ENCODE data around the gene MACROH2A2. TPM values are rescaled to one million over a fixed set of nuclear protein-coding genes. Genes with fewer than 3 reads are reported as not detected.

Gene MACROH2A2
- total and polyA plus RNA-seq, 2 experiments from 2014 or later, result 11.6 to 16.2 TPM

DNA sequence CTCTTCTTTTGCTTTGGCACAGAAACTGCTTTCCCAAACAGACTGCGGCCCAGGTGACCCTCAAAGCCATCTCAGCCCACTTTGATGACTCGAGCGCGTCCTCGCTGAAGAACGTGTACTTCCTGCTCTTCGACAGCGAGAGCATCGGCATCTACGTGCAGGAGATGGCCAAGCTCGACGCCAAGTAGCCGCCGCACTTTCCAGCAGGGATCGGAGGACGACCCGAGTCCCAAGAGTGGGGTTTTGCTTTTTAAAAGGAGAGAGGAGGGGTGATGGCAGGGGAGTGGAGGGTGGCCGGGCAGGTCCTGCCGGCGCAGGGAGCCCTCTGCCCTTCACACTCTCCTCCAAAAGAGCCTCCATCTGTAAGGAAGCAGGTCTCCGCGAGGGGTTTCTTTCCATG lies 58.9 kb downstream of the MACROH2A2 start:
- Histone ChIP-seq H3K27me3 (ENCODE audit: insufficient read depth) (no peaks in the 10 kb centered on the region), H4K20me1 (replicated peaks; ENCODE audit: insufficient read depth) (no peaks in the 10 kb centered on the region), H3F3A (replicated peaks; ENCODE audit: low read depth) (no peaks in the 10 kb centered on the region), H2AFZ (no peak overlapping the region), H3K36me3 (ENCODE audit: insufficient read depth) (no peaks in the 10 kb centered on the region), H3K4me1 (ENCODE audit: insufficient read depth) (no peaks in the 10 kb centered on the region), H3K9me2 (ENCODE audit: insufficient read depth) (no peaks in the 10 kb centered on the region), H3K4me3 (no peak overlapping the region), H3K27ac (ENCODE audit: low read depth) (no peak overlapping the region), H3K79me2 (replicated peaks; ENCODE audit: insufficient read depth) (no peaks in the 10 kb centered on the region), H3K4me2 (no peak overlapping the region)
- H3K27me3 Mint-ChIP-seq (ENCODE audit: insufficient read depth, low read depth, poor library complexity), result peaks cover 15% of the 10 kb centered on the region
- no peak overlapping the region for H3K27ac Mint-ChIP-seq
- no peak for ATAC-seq
- peaks cover 18% of the 10 kb centered on the region for H3K36me3 Mint-ChIP-seq (ENCODE audit: low read depth)
- H3K4me1 Mint-ChIP-seq, result peaks cover 5% of the 10 kb centered on the region; the same call in 2 of the 3 replicates
- H3K9me3 Mint-ChIP-seq, result no peaks in the 10 kb centered on the region
- no peak overlapping the region for H3K4me3 Mint-ChIP-seq
- TF ChIP-seq EZH2 (IDR thresholded peaks at IDR 0.05; ENCODE audit: low read depth, unreplicated experiment) (no peak), CREB1 (CRISPR knock-in tag; IDR thresholded peaks at IDR 0.05; ENCODE audit: low read depth) (no peak), NANOG (IDR thresholded peaks at IDR 0.05; ENCODE audit: borderline replicate concordance) (no peak), POLR2AphosphoS5 (IDR thresholded peaks at IDR 0.05; ENCODE audit: low read depth) (no peak), JUNB (IDR thresholded peaks at IDR 0.05; ENCODE audit: unreplicated experiment) (no peak), ZNF331 (CRISPR knock-in tag; IDR thresholded peaks at IDR 0.05; ENCODE audit: low read depth) (no peak), EZH2phosphoT487 (IDR thresholded peaks at IDR 0.05; ENCODE audit: unreplicated experiment) (no peak), STAT1 (IDR thresholded peaks at IDR 0.05; ENCODE audit: unreplicated experiment) (no peak), ZNF114 (CRISPR knock-in tag; IDR thresholded peaks at IDR 0.05) (no peak)
- TF ChIP-seq, protein P1, sequence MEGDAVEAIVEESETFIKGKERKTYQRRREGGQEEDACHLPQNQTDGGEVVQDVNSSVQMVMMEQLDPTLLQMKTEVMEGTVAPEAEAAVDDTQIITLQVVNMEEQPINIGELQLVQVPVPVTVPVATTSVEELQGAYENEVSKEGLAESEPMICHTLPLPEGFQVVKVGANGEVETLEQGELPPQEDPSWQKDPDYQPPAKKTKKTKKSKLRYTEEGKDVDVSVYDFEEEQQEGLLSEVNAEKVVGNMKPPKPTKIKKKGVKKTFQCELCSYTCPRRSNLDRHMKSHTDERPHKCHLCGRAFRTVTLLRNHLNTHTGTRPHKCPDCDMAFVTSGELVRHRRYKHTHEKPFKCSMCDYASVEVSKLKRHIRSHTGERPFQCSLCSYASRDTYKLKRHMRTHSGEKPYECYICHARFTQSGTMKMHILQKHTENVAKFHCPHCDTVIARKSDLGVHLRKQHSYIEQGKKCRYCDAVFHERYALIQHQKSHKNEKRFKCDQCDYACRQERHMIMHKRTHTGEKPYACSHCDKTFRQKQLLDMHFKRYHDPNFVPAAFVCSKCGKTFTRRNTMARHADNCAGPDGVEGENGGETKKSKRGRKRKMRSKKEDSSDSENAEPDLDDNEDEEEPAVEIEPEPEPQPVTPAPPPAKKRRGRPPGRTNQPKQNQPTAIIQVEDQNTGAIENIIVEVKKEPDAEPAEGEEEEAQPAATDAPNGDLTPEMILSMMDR (conservative IDR thresholded peaks at IDR 0.05; ENCODE audit: low read depth in 2 of 2), result no peak
- TF ChIP-seq, protein P2, sequence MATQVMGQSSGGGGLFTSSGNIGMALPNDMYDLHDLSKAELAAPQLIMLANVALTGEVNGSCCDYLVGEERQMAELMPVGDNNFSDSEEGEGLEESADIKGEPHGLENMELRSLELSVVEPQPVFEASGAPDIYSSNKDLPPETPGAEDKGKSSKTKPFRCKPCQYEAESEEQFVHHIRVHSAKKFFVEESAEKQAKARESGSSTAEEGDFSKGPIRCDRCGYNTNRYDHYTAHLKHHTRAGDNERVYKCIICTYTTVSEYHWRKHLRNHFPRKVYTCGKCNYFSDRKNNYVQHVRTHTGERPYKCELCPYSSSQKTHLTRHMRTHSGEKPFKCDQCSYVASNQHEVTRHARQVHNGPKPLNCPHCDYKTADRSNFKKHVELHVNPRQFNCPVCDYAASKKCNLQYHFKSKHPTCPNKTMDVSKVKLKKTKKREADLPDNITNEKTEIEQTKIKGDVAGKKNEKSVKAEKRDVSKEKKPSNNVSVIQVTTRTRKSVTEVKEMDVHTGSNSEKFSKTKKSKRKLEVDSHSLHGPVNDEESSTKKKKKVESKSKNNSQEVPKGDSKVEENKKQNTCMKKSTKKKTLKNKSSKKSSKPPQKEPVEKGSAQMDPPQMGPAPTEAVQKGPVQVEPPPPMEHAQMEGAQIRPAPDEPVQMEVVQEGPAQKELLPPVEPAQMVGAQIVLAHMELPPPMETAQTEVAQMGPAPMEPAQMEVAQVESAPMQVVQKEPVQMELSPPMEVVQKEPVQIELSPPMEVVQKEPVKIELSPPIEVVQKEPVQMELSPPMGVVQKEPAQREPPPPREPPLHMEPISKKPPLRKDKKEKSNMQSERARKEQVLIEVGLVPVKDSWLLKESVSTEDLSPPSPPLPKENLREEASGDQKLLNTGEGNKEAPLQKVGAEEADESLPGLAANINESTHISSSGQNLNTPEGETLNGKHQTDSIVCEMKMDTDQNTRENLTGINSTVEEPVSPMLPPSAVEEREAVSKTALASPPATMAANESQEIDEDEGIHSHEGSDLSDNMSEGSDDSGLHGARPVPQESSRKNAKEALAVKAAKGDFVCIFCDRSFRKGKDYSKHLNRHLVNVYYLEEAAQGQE (IDR thresholded peaks at IDR 0.05; ENCODE audit: unreplicated experiment), result no peak
- TF ChIP-seq, protein P3, sequence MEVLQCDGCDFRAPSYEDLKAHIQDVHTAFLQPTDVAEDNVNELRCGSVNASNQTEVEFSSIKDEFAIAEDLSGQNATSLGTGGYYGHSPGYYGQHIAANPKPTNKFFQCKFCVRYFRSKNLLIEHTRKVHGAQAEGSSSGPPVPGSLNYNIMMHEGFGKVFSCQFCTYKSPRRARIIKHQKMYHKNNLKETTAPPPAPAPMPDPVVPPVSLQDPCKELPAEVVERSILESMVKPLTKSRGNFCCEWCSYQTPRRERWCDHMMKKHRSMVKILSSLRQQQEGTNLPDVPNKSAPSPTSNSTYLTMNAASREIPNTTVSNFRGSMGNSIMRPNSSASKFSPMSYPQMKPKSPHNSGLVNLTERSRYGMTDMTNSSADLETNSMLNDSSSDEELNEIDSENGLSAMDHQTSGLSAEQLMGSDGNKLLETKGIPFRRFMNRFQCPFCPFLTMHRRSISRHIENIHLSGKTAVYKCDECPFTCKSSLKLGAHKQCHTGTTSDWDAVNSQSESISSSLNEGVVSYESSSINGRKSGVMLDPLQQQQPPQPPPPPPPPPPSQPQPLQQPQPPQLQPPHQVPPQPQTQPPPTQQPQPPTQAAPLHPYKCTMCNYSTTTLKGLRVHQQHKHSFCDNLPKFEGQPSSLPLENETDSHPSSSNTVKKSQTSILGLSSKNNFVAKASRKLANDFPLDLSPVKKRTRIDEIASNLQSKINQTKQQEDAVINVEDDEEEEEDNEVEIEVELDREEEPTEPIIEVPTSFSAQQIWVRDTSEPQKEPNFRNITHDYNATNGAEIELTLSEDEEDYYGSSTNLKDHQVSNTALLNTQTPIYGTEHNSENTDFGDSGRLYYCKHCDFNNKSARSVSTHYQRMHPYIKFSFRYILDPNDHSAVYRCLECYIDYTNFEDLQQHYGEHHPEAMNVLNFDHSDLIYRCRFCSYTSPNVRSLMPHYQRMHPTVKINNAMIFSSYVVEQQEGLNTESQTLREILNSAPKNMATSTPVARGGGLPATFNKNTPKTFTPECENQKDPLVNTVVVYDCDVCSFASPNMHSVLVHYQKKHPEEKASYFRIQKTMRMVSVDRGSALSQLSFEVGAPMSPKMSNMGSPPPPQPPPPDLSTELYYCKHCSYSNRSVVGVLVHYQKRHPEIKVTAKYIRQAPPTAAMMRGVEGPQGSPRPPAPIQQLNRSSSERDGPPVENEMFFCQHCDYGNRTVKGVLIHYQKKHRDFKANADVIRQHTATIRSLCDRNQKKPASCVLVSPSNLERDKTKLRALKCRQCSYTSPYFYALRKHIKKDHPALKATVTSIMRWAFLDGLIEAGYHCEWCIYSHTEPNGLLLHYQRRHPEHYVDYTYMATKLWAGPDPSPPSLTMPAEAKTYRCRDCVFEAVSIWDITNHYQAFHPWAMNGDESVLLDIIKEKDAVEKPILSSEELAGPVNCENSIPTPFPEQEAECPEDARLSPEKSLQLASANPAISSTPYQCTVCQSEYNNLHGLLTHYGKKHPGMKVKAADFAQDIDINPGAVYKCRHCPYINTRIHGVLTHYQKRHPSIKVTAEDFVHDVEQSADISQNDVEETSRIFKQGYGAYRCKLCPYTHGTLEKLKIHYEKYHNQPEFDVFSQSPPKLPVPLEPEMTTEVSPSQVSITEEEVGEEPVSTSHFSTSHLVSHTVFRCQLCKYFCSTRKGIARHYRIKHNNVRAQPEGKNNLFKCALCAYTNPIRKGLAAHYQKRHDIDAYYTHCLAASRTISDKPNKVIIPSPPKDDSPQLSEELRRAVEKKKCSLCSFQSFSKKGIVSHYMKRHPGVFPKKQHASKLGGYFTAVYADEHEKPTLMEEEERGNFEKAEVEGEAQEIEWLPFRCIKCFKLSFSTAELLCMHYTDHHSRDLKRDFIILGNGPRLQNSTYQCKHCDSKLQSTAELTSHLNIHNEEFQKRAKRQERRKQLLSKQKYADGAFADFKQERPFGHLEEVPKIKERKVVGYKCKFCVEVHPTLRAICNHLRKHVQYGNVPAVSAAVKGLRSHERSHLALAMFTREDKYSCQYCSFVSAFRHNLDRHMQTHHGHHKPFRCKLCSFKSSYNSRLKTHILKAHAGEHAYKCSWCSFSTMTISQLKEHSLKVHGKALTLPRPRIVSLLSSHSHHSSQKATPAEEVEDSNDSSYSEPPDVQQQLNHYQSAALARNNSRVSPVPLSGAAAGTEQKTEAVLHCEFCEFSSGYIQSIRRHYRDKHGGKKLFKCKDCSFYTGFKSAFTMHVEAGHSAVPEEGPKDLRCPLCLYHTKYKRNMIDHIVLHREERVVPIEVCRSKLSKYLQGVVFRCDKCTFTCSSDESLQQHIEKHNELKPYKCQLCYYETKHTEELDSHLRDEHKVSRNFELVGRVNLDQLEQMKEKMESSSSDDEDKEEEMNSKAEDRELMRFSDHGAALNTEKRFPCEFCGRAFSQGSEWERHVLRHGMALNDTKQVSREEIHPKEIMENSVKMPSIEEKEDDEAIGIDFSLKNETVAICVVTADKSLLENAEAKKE (CRISPR knock-in tag; IDR thresholded peaks at IDR 0.05), result no peak
- TF ChIP-seq, protein P4, sequence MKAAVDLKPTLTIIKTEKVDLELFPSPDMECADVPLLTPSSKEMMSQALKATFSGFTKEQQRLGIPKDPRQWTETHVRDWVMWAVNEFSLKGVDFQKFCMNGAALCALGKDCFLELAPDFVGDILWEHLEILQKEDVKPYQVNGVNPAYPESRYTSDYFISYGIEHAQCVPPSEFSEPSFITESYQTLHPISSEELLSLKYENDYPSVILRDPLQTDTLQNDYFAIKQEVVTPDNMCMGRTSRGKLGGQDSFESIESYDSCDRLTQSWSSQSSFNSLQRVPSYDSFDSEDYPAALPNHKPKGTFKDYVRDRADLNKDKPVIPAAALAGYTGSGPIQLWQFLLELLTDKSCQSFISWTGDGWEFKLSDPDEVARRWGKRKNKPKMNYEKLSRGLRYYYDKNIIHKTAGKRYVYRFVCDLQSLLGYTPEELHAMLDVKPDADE (IDR thresholded peaks at IDR 0.05), result no peak
- DNase-seq (ENCODE audit: low spot score), result no peak

Data from GM23338 (cell line).